ENCODE data around the gene RAD51B.

- no peak for TF ChIP-seq CTCF (IDR thresholded peaks at IDR 0.05)
- TF ChIP-seq POLR2A (IDR thresholded peaks at IDR 0.05), result no peak
These were observed 770.6 kb downstream of the RAD51B start for GRCh38 chr14:68590201-68590522.
